ENCODE data around the gene BRMS1L. TPM values are rescaled to one million over a fixed set of nuclear protein-coding genes. Genes with fewer than 3 reads are reported as not detected.

BRMS1L gene
- total and polyA plus RNA-seq, 2 experiments from 2014 or later: 11.8 to 19.5 TPM

GRCh38 chr14:35911097-35911496, 85.0 kb downstream of the BRMS1L start:
- Histone ChIP-seq H3K4me2 (no peak overlapping the region), H4K20me1 (replicated peaks; ENCODE audit: insufficient read depth) (no peaks in the 10 kb centered on the region), H3F3A (replicated peaks; ENCODE audit: low read depth) (no peaks in the 10 kb centered on the region), H3K4me1 (ENCODE audit: insufficient read depth) (no peaks in the 10 kb centered on the region), H3K27me3 (ENCODE audit: insufficient read depth) (no peaks in the 10 kb centered on the region), H3K36me3 (ENCODE audit: insufficient read depth) (no peaks in the 10 kb centered on the region), H3K27ac (ENCODE audit: low read depth) (no peak overlapping the region), H3K4me3 (no peak overlapping the region), H2AFZ (no peak overlapping the region), H3K9me2 (ENCODE audit: insufficient read depth) (no peaks in the 10 kb centered on the region), H3K79me2 (replicated peaks; ENCODE audit: insufficient read depth) (no peaks in the 10 kb centered on the region)
- Mint-ChIP-seq H3K36me3 (ENCODE audit: low read depth) (no peaks in the 10 kb centered on the region), H3K9me3 (no peaks in the 10 kb centered on the region), H3K27ac (no peak overlapping the region), H3K4me3 (no peak overlapping the region), H3K27me3 (ENCODE audit: insufficient read depth, low read depth, poor library complexity) (no peaks in the 10 kb centered on the region), H3K4me1 (no peaks in the 10 kb centered on the region)
- TF ChIP-seq ZNF114 (CRISPR knock-in tag; IDR thresholded peaks at IDR 0.05) (no peak), JUNB (IDR thresholded peaks at IDR 0.05; ENCODE audit: unreplicated experiment) (no peak), NANOG (IDR thresholded peaks at IDR 0.05; ENCODE audit: borderline replicate concordance) (no peak), POLR2AphosphoS5 (IDR thresholded peaks at IDR 0.05; ENCODE audit: low read depth) (no peak), ZNF331 (CRISPR knock-in tag; IDR thresholded peaks at IDR 0.05; ENCODE audit: low read depth) (no peak), STAT1 (IDR thresholded peaks at IDR 0.05; ENCODE audit: unreplicated experiment) (no peak), EZH2phosphoT487 (IDR thresholded peaks at IDR 0.05; ENCODE audit: unreplicated experiment) (no peak), CREB1 (CRISPR knock-in tag; IDR thresholded peaks at IDR 0.05; ENCODE audit: low read depth) (no peak), EZH2 (IDR thresholded peaks at IDR 0.05; ENCODE audit: low read depth, unreplicated experiment) (no peak)
- TF ChIP-seq, protein P1, sequence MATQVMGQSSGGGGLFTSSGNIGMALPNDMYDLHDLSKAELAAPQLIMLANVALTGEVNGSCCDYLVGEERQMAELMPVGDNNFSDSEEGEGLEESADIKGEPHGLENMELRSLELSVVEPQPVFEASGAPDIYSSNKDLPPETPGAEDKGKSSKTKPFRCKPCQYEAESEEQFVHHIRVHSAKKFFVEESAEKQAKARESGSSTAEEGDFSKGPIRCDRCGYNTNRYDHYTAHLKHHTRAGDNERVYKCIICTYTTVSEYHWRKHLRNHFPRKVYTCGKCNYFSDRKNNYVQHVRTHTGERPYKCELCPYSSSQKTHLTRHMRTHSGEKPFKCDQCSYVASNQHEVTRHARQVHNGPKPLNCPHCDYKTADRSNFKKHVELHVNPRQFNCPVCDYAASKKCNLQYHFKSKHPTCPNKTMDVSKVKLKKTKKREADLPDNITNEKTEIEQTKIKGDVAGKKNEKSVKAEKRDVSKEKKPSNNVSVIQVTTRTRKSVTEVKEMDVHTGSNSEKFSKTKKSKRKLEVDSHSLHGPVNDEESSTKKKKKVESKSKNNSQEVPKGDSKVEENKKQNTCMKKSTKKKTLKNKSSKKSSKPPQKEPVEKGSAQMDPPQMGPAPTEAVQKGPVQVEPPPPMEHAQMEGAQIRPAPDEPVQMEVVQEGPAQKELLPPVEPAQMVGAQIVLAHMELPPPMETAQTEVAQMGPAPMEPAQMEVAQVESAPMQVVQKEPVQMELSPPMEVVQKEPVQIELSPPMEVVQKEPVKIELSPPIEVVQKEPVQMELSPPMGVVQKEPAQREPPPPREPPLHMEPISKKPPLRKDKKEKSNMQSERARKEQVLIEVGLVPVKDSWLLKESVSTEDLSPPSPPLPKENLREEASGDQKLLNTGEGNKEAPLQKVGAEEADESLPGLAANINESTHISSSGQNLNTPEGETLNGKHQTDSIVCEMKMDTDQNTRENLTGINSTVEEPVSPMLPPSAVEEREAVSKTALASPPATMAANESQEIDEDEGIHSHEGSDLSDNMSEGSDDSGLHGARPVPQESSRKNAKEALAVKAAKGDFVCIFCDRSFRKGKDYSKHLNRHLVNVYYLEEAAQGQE (IDR thresholded peaks at IDR 0.05; ENCODE audit: unreplicated experiment): no peak
- TF ChIP-seq, protein P2, sequence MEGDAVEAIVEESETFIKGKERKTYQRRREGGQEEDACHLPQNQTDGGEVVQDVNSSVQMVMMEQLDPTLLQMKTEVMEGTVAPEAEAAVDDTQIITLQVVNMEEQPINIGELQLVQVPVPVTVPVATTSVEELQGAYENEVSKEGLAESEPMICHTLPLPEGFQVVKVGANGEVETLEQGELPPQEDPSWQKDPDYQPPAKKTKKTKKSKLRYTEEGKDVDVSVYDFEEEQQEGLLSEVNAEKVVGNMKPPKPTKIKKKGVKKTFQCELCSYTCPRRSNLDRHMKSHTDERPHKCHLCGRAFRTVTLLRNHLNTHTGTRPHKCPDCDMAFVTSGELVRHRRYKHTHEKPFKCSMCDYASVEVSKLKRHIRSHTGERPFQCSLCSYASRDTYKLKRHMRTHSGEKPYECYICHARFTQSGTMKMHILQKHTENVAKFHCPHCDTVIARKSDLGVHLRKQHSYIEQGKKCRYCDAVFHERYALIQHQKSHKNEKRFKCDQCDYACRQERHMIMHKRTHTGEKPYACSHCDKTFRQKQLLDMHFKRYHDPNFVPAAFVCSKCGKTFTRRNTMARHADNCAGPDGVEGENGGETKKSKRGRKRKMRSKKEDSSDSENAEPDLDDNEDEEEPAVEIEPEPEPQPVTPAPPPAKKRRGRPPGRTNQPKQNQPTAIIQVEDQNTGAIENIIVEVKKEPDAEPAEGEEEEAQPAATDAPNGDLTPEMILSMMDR (conservative IDR thresholded peaks at IDR 0.05; ENCODE audit: low read depth in 2 of 2): no peak
- TF ChIP-seq, protein P3, sequence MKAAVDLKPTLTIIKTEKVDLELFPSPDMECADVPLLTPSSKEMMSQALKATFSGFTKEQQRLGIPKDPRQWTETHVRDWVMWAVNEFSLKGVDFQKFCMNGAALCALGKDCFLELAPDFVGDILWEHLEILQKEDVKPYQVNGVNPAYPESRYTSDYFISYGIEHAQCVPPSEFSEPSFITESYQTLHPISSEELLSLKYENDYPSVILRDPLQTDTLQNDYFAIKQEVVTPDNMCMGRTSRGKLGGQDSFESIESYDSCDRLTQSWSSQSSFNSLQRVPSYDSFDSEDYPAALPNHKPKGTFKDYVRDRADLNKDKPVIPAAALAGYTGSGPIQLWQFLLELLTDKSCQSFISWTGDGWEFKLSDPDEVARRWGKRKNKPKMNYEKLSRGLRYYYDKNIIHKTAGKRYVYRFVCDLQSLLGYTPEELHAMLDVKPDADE (IDR thresholded peaks at IDR 0.05): no peak
- TF ChIP-seq, protein P4, sequence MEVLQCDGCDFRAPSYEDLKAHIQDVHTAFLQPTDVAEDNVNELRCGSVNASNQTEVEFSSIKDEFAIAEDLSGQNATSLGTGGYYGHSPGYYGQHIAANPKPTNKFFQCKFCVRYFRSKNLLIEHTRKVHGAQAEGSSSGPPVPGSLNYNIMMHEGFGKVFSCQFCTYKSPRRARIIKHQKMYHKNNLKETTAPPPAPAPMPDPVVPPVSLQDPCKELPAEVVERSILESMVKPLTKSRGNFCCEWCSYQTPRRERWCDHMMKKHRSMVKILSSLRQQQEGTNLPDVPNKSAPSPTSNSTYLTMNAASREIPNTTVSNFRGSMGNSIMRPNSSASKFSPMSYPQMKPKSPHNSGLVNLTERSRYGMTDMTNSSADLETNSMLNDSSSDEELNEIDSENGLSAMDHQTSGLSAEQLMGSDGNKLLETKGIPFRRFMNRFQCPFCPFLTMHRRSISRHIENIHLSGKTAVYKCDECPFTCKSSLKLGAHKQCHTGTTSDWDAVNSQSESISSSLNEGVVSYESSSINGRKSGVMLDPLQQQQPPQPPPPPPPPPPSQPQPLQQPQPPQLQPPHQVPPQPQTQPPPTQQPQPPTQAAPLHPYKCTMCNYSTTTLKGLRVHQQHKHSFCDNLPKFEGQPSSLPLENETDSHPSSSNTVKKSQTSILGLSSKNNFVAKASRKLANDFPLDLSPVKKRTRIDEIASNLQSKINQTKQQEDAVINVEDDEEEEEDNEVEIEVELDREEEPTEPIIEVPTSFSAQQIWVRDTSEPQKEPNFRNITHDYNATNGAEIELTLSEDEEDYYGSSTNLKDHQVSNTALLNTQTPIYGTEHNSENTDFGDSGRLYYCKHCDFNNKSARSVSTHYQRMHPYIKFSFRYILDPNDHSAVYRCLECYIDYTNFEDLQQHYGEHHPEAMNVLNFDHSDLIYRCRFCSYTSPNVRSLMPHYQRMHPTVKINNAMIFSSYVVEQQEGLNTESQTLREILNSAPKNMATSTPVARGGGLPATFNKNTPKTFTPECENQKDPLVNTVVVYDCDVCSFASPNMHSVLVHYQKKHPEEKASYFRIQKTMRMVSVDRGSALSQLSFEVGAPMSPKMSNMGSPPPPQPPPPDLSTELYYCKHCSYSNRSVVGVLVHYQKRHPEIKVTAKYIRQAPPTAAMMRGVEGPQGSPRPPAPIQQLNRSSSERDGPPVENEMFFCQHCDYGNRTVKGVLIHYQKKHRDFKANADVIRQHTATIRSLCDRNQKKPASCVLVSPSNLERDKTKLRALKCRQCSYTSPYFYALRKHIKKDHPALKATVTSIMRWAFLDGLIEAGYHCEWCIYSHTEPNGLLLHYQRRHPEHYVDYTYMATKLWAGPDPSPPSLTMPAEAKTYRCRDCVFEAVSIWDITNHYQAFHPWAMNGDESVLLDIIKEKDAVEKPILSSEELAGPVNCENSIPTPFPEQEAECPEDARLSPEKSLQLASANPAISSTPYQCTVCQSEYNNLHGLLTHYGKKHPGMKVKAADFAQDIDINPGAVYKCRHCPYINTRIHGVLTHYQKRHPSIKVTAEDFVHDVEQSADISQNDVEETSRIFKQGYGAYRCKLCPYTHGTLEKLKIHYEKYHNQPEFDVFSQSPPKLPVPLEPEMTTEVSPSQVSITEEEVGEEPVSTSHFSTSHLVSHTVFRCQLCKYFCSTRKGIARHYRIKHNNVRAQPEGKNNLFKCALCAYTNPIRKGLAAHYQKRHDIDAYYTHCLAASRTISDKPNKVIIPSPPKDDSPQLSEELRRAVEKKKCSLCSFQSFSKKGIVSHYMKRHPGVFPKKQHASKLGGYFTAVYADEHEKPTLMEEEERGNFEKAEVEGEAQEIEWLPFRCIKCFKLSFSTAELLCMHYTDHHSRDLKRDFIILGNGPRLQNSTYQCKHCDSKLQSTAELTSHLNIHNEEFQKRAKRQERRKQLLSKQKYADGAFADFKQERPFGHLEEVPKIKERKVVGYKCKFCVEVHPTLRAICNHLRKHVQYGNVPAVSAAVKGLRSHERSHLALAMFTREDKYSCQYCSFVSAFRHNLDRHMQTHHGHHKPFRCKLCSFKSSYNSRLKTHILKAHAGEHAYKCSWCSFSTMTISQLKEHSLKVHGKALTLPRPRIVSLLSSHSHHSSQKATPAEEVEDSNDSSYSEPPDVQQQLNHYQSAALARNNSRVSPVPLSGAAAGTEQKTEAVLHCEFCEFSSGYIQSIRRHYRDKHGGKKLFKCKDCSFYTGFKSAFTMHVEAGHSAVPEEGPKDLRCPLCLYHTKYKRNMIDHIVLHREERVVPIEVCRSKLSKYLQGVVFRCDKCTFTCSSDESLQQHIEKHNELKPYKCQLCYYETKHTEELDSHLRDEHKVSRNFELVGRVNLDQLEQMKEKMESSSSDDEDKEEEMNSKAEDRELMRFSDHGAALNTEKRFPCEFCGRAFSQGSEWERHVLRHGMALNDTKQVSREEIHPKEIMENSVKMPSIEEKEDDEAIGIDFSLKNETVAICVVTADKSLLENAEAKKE (CRISPR knock-in tag; IDR thresholded peaks at IDR 0.05): no peak
- ATAC-seq (no peak), DNase-seq (ENCODE audit: low spot score) (no peak)
